Measurements from ENCODE around the gene ZDHHC19.
"Not testable (repeated sequence)": the region's sequence is repeated elsewhere in the genome, so short reads cannot be mapped to it uniquely, and the experiment has no call there.

The ZDHHC19 gene

GRCh38 chr3:196178993-196179379 is 32.2 kb downstream of the ZDHHC19 start:
- DNase-seq (ENCODE audit: low spot score), result no peak

- DNase-seq (ENCODE audit: low spot score), result no peak
Observed at GRCh38 chr3:196177967-196178366, 33.2 kb downstream of the ZDHHC19 start.

- DNase-seq (ENCODE audit: low spot score), result no peak
Observed at GRCh38 chr3:196177567-196177966, 33.6 kb downstream of the ZDHHC19 start.

GRCh38 chr3:196175722-196176121 is 35.5 kb downstream of the ZDHHC19 start:
- DNase-seq (ENCODE audit: low spot score), result no peak

- DNase-seq (ENCODE audit: low spot score), result no peak
Observed at GRCh38 chr3:196175116-196175625, 36.0 kb downstream of the ZDHHC19 start.

- DNase-seq (ENCODE audit: low spot score), result no peak
Observed at GRCh38 chr3:196174652-196175051, 36.5 kb downstream of the ZDHHC19 start.

- not testable (repeated sequence) for DNase-seq (ENCODE audit: low spot score)
Observed at GRCh38 chr3:196170296-196170695, 40.9 kb downstream of the ZDHHC19 start.

GRCh38 chr3:196169836-196170240 is 41.4 kb downstream of the ZDHHC19 start:
- DNase-seq (ENCODE audit: low spot score), result no peak

- no peak for DNase-seq (ENCODE audit: low spot score)
Observed at GRCh38 chr3:196168808-196169391, 42.3 kb downstream of the ZDHHC19 start.

- no peak for DNase-seq (ENCODE audit: low spot score)
Observed at GRCh38 chr3:196166741-196167140, 44.5 kb downstream of the ZDHHC19 start.

GRCh38 chr3:196165850-196166249 is 45.4 kb downstream of the ZDHHC19 start:
- DNase-seq (ENCODE audit: low spot score), result no peak

- not testable (repeated sequence) for DNase-seq (ENCODE audit: low spot score)
Observed at GRCh38 chr3:196165006-196165575, 46.1 kb downstream of the ZDHHC19 start.

- DNase-seq (ENCODE audit: low spot score), result no peak
Observed at GRCh38 chr3:196164576-196164975, 46.6 kb downstream of the ZDHHC19 start.

- DNase-seq (ENCODE audit: low spot score), result no peak
Observed at GRCh38 chr3:196163666-196164493, 47.3 kb downstream of the ZDHHC19 start.

GRCh38 chr3:196163212-196163611 is 48.0 kb downstream of the ZDHHC19 start:
- DNase-seq (ENCODE audit: low spot score), result no peak

GRCh38 chr3:196162679-196163078 is 48.5 kb downstream of the ZDHHC19 start:
- DNase-seq (ENCODE audit: low spot score), result no peak

GRCh38 chr3:196159952-196160804 is 51.0 kb downstream of the ZDHHC19 start:
- peak; percentile 73 for DNase-seq (ENCODE audit: low spot score)

- no peak for DNase-seq (ENCODE audit: low spot score)
Observed at GRCh38 chr3:196159526-196159925, 51.7 kb downstream of the ZDHHC19 start.

GRCh38 chr3:196156160-196156559 is 55.0 kb downstream of the ZDHHC19 start:
- no peak for DNase-seq (ENCODE audit: low spot score)

GRCh38 chr3:196150481-196150880 is 60.7 kb downstream of the ZDHHC19 start:
- no peak for DNase-seq (ENCODE audit: low spot score)

GRCh38 chr3:196149831-196150301 is 61.3 kb downstream of the ZDHHC19 start:
- DNase-seq (ENCODE audit: low spot score), result no peak

GRCh38 chr3:196149375-196149774 is 61.8 kb downstream of the ZDHHC19 start:
- no peak for DNase-seq (ENCODE audit: low spot score)

Data from AG08395 (cell line).